HG03432 (cell line): ENCODE measurements around the gene CCDC175.

Experiments used
- ATAC-seq: cut with Tn5 transposase; IDR thresholded peaks from one replicate; pipeline ENCODE4 v1.9.1; 2021; ENCODE audit warnings: mild to moderate bottlenecking, moderate library complexity; ENCODE audit not compliant: unreplicated experiment

The CCDC175 gene

DNA sequence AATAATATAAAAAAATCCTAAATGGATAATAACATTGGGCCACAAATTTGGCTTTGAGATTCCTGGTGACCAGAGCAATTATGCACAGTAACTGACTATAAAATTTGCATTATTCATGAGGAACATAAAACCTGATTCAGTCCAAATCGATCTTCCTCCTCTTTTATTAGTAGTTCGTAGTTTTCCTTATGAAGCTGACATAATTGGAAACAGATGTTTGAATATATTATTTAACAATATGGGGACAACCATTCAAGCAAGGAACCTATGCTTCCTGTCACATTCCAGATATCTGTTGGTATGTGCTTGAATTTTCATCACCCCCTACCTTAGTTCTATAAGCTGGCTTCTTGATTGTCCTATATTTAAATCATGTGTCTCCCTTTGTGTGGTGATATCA lies 34.9 kb downstream of the CCDC175 start:
- no peak for ATAC-seq

DNA sequence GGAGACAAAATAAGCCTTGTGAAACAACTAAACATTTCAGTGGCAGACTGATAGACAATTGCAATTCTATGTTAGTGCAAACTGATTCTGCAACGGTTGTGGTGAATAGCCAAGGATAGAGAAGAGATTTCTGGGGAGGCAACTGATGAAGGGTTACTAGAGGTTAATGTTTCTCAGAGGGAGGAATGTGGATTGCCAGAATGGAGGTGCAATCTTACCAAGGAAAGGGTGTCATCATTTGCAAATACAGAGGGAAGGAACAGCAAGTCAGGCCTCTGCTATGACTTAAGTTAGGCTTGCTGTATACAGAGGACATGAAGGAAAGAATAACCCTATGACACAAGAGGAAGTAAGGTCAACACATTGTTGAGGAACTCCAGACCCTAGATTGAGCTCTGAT lies 35.8 kb downstream of the CCDC175 start:
- ATAC-seq, result no peak

GRCh38 chr14:59538936-59539335 lies 37.7 kb downstream of the CCDC175 start:
- ATAC-seq, result no peak

DNA sequence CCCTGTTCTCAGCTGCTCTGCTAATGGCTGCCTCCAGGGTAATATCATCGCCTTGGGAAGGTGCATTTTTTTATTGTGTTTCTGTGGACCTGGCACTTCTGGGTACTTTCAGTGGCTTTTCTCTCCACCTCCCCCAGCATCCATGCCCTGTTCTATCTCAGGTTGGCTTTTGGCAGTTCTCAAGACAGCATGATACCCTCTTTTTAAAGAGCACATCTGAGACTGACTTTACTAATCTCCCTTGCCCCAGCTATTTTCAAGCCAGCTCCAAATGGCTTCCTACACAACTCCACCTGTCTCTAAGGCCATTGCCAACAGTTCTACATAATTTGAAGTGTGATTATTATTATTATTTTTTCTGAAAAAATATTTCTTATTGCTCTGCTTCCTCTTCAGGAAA lies 39.1 kb downstream of the CCDC175 start:
- ATAC-seq, result no peak

GRCh38 chr14:59534361-59534987 lies 42.1 kb downstream of the CCDC175 start:
- ATAC-seq, result no peak

GRCh38 chr14:59532419-59532818 lies 44.2 kb downstream of the CCDC175 start:
- no peak for ATAC-seq

DNA sequence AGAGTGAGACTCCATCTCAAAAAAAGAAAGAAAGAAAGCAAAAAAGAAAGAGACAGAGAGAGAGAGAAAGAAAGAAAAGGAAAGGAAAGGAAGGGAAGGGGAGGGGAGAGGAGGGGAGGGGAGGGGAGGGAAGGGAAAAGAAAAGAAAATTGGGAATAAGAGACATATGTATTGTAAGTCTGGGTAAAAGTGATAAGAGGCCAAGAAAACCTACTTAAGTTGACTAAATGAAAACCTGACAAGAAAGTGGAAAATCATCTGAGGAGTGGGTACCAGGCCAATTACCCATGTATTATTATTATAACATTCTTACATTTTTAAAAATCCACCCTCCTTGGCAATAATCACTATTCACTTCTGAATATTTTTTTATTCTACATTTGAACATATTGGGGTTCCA lies 46.3 kb downstream of the CCDC175 start:
- ATAC-seq, result no peak

DNA sequence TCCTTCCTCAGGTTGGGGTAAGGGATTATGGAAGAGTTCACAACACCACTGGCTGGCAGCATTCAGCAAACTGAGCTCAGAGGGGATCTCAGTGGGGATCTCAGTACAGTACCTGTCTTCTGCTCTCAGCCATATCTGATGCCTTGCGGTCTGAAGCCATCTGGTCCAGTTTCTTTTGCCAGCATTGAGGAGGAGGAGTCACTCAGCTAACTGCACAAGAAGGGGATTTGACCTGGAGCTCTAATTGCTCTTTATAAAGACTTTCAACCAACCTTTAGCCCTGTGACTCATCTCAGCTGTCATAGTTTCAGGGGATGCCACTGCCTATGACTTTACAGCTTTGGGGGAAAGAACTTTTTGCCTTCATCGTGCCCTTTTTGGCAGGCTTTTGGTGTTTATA lies 47.4 kb downstream of the CCDC175 start:
- ATAC-seq, result peak; percentile 48

DNA sequence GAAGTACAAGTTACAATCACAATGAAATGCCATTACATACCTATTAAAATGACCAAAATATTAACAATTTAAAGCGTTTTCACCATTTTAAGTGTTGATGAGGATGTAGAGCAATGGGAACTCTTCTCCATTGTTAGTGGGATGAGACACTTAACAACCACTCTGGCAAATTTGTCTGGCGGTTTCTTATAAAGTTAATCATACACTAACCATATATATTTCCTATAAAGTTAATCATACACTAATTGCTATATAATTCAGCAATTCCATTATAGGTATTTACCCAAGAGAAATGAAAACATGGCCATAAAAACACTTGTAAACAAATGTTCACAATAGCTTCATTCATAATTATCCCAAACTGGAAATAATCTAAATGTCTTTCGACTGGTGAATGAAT lies 56.4 kb downstream of the CCDC175 start:
- no peak for ATAC-seq

DNA sequence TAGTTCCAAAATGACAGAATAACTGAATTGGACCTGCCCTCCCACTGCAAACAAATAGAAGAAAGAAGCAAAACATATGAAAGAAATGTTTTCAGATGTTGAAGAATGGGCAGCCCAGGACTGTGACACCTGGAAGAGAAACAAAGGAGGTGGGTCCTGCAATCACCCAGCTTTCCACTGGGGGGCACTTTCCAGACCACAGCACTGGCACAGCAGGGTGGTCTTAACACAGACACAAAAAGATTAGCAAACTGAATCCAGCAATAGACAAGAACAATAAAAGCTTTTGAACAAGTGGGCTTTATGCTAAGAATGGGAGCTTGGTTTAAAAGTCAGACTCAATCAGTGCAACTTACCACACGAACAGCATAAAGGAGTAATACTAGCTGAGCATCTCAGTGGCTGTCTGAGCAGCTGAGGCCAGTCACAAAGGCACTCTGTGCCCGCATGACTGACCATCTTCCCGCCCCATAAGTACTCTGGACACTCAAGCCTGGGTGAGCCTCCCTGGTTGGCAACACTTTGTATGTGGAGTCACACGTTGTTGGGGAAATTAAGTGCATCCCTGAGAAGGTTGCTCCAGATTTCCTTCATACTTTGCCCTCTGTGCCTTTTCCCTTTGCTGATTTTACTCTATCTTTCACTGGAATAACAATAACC lies 64.6 kb downstream of the CCDC175 start:
- ATAC-seq, result peak; percentile 52

- ATAC-seq, result no peak
Measured at GRCh38 chr14:59510966-59511365, 65.6 kb downstream of the CCDC175 start.

- ATAC-seq, result no peak
Measured at GRCh38 chr14:59510001-59510400, 66.6 kb downstream of the CCDC175 start.

DNA sequence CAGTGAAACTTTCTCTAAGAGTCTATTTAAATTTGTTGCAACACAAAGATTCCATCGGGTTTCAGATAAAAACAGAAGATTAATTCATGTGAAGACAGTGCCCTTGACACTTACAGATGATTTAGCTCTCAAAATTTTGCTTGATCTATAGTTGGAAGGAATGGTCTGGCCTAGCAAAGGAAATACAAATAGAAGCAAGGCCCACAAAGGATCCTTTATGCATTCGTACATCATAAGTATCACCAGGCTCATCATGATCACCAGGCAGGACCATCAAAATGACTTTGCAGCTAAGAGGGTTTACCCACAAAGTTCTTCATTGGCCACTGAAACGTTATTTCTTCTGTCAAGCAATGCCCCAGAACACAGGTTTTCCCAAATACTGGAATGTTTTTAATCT lies 67.5 kb downstream of the CCDC175 start:
- no peak for ATAC-seq

GRCh38 chr14:59507752-59508103 lies 68.9 kb downstream of the CCDC175 start:
- no peak for ATAC-seq

GRCh38 chr14:59507063-59507751 lies 69.4 kb downstream of the CCDC175 start:
- peak; percentile 84 for ATAC-seq

- no peak for ATAC-seq
Measured at GRCh38 chr14:59503256-59503655, 73.4 kb downstream of the CCDC175 start.

- no peak for ATAC-seq
Measured at GRCh38 chr14:59500732-59501131, 75.9 kb downstream of the CCDC175 start.

DNA sequence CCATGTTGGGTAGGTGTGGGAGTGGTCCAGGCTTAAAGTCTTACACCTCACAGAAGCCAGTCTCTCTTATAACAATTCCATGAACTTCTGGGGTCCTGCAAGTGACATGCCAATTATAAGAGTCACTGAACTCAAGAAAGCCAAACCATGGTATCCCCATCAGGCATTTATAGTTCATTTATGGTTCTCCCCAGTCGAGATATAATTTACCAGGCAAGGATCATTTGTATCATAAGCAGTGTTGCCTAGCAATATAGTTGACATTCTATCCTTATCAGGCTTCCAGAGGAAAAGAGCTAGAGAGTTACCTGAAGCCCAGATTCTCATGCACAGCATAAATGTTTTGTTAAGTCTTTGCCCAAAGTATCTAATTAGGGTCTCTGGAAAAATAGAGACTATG lies 84.2 kb downstream of the CCDC175 start:
- ATAC-seq, result no peak

DNA sequence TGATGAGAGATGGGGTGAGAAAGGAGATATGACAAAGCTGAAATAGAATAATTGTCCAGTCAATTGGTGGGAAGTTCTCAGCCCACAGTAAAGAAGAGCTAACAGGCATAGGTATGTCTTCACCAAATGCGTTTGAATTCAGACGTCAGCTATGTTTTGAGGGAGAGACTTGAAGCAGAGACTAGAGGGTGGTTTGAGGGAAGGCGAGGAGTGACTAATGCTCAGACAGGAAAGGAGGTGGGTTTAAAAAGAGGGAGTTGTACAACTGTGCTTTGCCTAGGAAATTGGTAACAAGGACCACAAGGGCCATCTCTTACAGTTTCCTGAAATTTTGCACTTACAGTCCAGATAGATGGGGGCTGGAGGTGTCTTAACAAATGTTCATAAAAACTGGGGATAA lies 85.9 kb downstream of the CCDC175 start:
- no peak for ATAC-seq

- peak; percentile 58 for ATAC-seq
Measured at GRCh38 chr14:59484639-59485175, 91.9 kb downstream of the CCDC175 start.

- ATAC-seq, result peak; percentile 92
Measured at GRCh38 chr14:59483819-59484638, 92.6 kb downstream of the CCDC175 start, which contains the start of the genes JKAMP and L3HYPDH. JKAMP (plus strand) TSS chr14:59484517; CDS start chr14:59484590, 73 bp downstream. L3HYPDH (minus strand) TSS chr14:59484408; CDS start chr14:59484316, 92 bp downstream.
